GM21619 (cell line): Measurements from ENCODE around the gene OR2AT4.

Source experiments
- ATAC-seq: cut with Tn5 transposase; IDR thresholded peaks from one replicate; pipeline ENCODE4 v1.9.1; 2021; ENCODE audit not compliant: unreplicated experiment

Gene OR2AT4

DNA sequence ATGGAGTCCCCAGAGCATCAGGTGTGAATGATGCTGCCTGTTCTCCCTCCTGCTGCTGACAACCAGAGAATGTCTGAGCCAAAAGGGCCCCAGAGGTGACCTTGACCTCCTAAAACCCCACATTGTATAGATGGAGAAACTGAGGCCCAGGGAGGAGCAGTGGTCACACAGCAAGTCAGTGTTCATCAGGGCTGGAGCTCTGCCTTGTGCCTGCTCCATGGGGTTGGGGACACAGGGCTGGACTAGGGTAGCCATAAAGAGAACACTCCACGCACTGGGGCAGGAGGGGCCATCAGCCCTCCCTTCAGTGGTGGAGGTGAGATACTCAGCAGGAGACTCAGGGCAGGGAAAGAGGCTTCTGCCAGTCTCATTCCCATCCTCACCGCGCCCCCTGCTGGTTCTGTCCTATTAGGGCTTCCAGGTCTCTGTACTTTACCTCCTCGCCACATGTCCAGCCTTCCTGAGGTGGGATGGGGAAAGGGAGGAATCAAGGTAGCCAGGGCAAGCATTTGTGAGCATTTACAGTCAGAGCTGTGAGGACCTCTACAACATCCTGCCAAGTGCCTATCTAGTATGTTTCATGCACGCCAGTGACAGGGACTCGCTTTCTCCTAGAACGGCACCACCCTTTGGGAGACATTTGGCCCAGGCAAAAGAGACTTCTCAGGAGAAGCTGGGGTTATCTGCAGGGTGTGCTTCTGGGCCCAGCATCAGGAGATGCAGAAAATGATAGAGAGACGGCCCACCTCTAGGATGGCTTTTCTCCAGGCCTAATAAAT is 64.7 kb downstream of the OR2AT4 start:
- ATAC-seq, result no peak
